Coronary artery (tissue), 2 donors: ENCODE data around the gene NSA2.

Experiments
- DNase-seq: peaks from one replicate; pipeline ENCODE4 v3.0.0-alpha.2; 2017; ENCODE audit warnings: low spot score
- H3K27ac ChIP-seq, 2 donors: fragments of 200-600 bp; sonication (generic); one replicate each; pipeline ENCODE4 v1.5.1; 2016 to 2019
- H3K4me3 ChIP-seq: fragments of 200-600 bp; sonication (generic); 2 replicates; pipeline ENCODE4 v1.5.1; 2016; ENCODE audit warnings: mild to moderate bottlenecking, moderate library complexity
- TF ChIP-seq, protein P1 (sequence below): fragments of 200-600 bp; sonication (generic); IDR thresholded peaks from one replicate; pipeline ENCODE4 v1.5.1; 2019; ENCODE audit warnings: antibody characterized with exemption

The NSA2 gene

DNA sequence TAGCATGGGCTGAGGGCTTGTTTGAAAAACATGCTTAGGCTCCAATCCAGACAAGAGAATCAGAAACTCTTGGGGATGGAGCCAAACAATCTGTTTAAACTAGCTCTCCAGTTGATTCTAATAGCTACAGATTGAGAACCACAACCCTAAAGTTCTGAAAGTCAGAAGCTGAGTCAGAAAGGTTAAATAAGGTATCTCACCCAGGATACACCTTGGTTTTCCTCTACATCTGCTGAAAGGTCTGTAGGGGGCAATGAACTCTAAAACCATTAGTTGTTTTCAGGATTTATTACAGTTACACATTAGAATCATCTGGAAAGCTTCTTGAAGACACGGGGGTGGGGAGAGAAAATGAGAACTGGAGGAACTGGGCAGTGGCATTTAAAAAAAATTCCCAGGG is 5.8 kb upstream of the NSA2 start:
- no peak for DNase-seq
- TF ChIP-seq, protein P1, sequence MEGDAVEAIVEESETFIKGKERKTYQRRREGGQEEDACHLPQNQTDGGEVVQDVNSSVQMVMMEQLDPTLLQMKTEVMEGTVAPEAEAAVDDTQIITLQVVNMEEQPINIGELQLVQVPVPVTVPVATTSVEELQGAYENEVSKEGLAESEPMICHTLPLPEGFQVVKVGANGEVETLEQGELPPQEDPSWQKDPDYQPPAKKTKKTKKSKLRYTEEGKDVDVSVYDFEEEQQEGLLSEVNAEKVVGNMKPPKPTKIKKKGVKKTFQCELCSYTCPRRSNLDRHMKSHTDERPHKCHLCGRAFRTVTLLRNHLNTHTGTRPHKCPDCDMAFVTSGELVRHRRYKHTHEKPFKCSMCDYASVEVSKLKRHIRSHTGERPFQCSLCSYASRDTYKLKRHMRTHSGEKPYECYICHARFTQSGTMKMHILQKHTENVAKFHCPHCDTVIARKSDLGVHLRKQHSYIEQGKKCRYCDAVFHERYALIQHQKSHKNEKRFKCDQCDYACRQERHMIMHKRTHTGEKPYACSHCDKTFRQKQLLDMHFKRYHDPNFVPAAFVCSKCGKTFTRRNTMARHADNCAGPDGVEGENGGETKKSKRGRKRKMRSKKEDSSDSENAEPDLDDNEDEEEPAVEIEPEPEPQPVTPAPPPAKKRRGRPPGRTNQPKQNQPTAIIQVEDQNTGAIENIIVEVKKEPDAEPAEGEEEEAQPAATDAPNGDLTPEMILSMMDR = no peak
- no peak overlapping the region for H3K4me3 ChIP-seq
- no peak overlapping the region for H3K27ac ChIP-seq

DNA sequence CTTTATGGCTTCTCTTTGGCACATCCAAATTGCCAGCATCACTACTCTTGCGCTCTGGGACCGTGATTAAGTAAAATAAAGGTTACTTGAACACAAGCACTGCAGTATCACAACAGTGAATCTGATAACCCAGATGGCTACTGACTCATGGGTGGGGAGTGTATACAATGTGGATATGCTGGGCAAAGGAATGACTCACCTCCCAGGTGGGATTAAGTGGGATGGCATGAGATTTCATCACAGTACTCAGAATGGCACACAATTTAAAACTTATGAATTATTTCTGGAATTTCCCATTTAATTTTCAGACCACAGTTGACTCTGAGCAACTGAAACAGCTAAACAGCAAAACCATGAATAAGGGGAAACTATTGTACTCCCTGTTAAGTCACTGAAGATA is 4.5 kb upstream of the NSA2 start:
- no peak overlapping the region for H3K4me3 ChIP-seq
- TF ChIP-seq, protein P1 = no peak
- DNase-seq = no peak
- H3K27ac ChIP-seq = no peak overlapping the region

DNA sequence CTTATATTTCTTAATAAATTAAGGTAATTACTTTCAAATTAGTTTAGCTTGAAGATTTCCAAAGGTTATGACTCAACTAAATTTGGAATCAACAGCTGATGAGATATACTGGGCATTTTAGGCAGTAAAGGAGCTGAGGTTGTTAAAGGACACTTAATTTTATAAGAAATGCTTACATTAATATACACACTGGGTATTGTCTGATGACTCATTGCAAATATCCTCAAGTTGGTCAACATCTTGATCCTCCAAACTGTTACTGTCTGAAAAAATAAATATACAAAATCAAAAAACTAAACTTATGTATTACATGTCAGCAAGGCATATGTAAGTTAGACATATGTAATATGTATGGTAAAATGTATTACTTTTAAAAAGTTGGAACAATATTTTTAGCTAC is 3.5 kb upstream of the NSA2 start:
- TF ChIP-seq, protein P1 = no peak
- Histone ChIP-seq H3K27ac (no peak overlapping the region), H3K4me3 (no peak overlapping the region)
- no peak for DNase-seq

DNA sequence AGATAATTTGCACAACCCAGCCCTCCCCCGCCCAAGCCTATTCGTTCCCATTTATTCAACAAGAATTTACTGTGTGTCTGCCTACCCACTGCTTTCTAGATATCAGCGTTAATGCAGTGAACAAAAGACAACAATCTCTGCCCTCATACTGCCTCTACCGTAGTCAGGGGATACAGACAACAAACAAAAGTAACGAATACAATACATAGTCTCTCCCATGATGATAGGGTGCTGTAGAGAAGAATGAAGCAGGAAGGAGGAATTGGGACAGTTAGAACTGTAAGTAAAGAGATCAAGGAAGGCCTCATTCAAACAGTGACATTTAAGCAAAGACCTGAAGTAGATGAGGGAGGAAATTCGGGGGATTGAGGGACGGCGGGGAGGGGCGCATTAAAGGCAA is 1.8 kb upstream of the NSA2 start:
- Histone ChIP-seq H3K27ac (no peak overlapping the region), H3K4me3 (peak overlapping the region; percentile 96)
- DNase-seq = no peak
- TF ChIP-seq, protein P1 = no peak

DNA sequence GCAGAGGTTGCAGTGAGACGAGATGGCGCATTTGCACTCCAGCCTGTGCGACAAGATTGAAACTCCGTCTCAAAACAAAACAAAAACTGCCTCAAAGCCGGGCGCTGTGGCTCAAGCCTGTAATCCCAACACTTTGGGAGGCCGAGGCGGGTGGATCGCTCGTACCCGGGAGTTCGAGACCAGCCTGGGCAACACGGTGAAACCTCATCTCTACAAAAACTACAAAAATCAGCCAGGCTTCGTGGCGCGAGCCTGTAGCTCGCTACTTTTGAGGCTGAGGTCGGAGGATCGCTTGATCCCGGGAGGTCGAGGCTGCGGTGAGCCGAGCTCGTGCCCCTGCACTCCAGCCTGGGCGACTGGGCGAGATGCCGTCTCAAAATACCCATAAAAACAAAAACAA is 1.1 kb upstream of the NSA2 start:
- TF ChIP-seq, protein P1 = no peak
- Histone ChIP-seq H3K4me3 (peak overlapping the region; percentile 96), H3K27ac (no peak overlapping the region)
- DNase-seq = no peak

DNA sequence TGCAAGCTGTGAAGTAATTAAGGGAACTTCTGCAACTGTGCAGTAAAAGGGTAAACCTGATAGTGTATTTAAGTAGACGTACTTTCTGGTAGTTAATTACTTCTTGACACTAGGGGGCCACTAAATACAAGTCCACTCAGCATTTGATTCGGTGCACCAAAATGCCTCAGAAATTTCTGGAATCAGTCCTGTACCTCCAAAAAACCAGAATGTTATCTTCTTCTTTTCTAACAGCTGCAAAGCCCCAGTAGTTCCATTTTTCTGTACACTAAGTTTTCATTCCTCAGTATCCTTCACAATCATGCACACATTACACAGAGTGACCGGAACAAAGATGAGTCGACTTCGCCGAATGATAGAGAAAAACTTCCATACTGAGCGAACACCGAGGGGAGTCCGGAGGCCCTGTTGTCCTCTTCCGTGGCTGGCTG is 616 bp upstream of the NSA2 start:
- H3K27ac ChIP-seq = peak overlapping the region; percentile 66 to 87
- H3K4me3 ChIP-seq = peak overlapping the region; percentile 96
- no peak for DNase-seq
- TF ChIP-seq, protein P1 = no peak

DNA sequence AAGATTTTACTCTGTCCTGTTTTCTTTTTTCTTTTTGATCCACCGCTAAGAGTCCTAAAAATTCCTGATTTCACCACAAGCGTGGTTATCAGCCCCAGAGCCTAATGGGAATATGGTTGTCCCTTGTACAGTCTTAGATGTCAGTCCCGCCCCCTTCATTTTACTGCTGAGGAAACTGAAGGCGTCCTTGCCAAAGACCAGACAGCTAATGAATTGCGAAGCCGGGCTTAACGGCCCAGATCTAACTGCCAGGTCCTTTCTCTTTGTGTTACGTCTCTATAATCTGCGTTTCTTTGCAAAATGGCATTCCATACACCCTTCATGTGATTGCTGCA is 497 bp downstream of the NSA2 start:
- Histone ChIP-seq H3K27ac (peak overlapping the region; percentile 66 to 87), H3K4me3 (peak overlapping the region; percentile 96)
- TF ChIP-seq, protein P1 = no peak
- no peak for DNase-seq
